Loucy (cell line): ENCODE measurements around the gene DMRTA2.

Source experiments
- H2AFZ ChIP-seq: fragments of 200-600 bp; sonication (generic); 2 replicates; pipeline ENCODE4 v1.6.0; 2016; ENCODE audit warnings: antibody characterized with exemption, mild to moderate bottlenecking, low read length, moderate library complexity
- H3F3A ChIP-seq: fragments of 200-600 bp; 2 replicates; pipeline ENCODE4 v1.6.0; 2016; ENCODE audit warnings: antibody characterized with exemption, low read depth, mild to moderate bottlenecking
- H3K27me3 ChIP-seq: fragments of 200-600 bp; sonication (generic); 2 replicates; pipeline ENCODE4 v1.6.1; 2014; ENCODE audit warnings: low read length, mild to moderate bottlenecking; ENCODE audit not compliant: insufficient read depth, poor library complexity, severe bottlenecking
- H3K36me3 ChIP-seq: fragments of 200-600 bp; sonication (generic); 2 replicates; pipeline ENCODE4 v1.6.1; 2016; ENCODE audit warnings: low read length; ENCODE audit not compliant: insufficient read depth
- H3K4me1 ChIP-seq: fragments of 200-600 bp; sonication (generic); 2 replicates; pipeline ENCODE4 v1.5.1; 2014; ENCODE audit warnings: low read length, mild to moderate bottlenecking; ENCODE audit not compliant: insufficient read depth, poor library complexity, severe bottlenecking
- H3K4me2 ChIP-seq: fragments of 200-600 bp; sonication (generic); 2 replicates; pipeline ENCODE4 v1.6.0; 2014; ENCODE audit warnings: antibody characterized with exemption, low read length, low read depth, mild to moderate bottlenecking; ENCODE audit not compliant: poor library complexity, severe bottlenecking
- H3K4me3 ChIP-seq: fragments of 200-600 bp; sonication (generic); 2 replicates; pipeline ENCODE4 v1.5.1; 2014; ENCODE audit warnings: low read length, mild to moderate bottlenecking, mixed read lengths; ENCODE audit not compliant: poor library complexity, severe bottlenecking
- H3K79me2 ChIP-seq: fragments of 200-600 bp; sonication (generic); 2 replicates; pipeline ENCODE4 v1.6.1; 2014; ENCODE audit warnings: low read length; ENCODE audit not compliant: insufficient read depth
- H3K9ac ChIP-seq: fragments of 200-600 bp; sonication (generic); 2 replicates; pipeline ENCODE4 v1.6.0; 2014; ENCODE audit warnings: mild to moderate bottlenecking, low read depth, low read length, moderate library complexity; ENCODE audit not compliant: poor library complexity, severe bottlenecking
- H3K9me2 ChIP-seq: fragments of 200-600 bp; sonication (generic); replicated peaks from 2 replicates; pipeline ENCODE4 v1.6.1; 2016; ENCODE audit warnings: low read depth, low read length, mixed read lengths
- H3K9me3 ChIP-seq: fragments of 200-600 bp; sonication (generic); 2 replicates; pipeline ENCODE4 v1.6.1; 2014; ENCODE audit warnings: mild to moderate bottlenecking, antibody characterized with exemption, low read length, low read depth; ENCODE audit not compliant: insufficient read depth
- H4K20me1 ChIP-seq: fragments of 200-600 bp; sonication (generic); 2 replicates; pipeline ENCODE4 v1.6.0; 2014; ENCODE audit warnings: antibody characterized with exemption, low read length, mild to moderate bottlenecking; ENCODE audit not compliant: insufficient read depth, poor library complexity, severe bottlenecking
- EZH2phosphoT487 ChIP-seq: fragments of 200-600 bp; IDR thresholded peaks from 2 replicates; pipeline ENCODE4 v1.6.1; 2018; ENCODE audit warnings: antibody characterized with exemption, mild to moderate bottlenecking, moderate library complexity, borderline replicate concordance
- TF ChIP-seq, protein P1 (sequence below): fragments of 200-600 bp; sonication (generic); conservative IDR thresholded peaks from 2 replicates; pipeline ENCODE4 v1.5.1; 2014; ENCODE audit warnings: mild to moderate bottlenecking, antibody characterized with exemption, low read length

DMRTA2 gene

DNA sequence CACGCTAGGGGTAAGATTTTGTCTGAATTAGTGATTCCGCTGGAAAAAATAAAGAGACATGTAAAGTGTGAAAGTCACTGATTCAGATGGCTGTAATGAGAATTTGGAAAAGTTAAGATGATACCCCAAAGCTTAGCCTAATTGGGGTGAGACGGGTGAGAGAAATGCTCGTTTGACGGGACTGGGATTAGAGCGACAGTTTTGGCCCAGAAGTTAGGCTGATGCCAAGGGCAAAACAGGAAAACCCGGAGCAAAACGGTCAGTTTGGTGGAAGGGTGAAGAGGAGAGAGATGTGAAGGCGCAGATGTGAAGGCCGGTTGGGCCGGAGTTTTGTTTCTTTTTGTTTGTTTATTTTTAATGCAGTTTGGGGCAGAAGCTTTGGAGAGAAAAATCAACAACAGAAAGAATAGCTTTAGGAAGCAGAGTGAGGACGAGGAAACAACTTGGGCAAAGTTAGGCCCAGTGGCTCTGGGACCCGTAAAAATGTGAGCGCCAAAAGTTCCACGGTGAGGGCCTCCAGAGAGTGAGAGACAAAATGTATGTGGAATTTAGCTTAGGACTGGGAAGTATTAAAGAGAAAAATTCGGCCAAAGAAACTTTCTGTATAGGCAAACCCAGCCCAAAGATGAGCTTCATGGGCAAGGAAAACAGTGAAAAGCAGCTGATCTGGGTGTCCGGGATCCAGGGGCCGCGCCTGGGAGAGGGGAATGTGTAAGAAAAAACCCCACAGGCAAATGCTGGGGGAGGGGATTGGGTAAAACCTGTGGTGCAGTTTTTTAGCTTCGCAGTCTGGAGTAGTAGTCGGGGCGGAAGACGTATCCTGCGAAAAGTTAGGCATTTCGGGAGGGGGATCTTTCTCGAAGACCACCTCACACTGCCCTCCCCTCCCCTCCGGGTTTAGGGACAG is 1.2 kb downstream of the DMRTA2 start:
- H3K9ac ChIP-seq = no peak overlapping the region
- H3K9me3 ChIP-seq = no peaks in the 10 kb centered on the region
- no peak overlapping the region for H2AFZ ChIP-seq
- no peaks in the 10 kb centered on the region for H3F3A ChIP-seq
- H3K4me2 ChIP-seq = no peak overlapping the region
- H3K79me2 ChIP-seq = no peaks in the 10 kb centered on the region
- H3K4me3 ChIP-seq = no peak overlapping the region
- H4K20me1 ChIP-seq = no peaks in the 10 kb centered on the region
- H3K9me2 ChIP-seq = no peaks in the 10 kb centered on the region
- TF ChIP-seq EZH2phosphoT487 = no peak
- TF ChIP-seq, protein P1, sequence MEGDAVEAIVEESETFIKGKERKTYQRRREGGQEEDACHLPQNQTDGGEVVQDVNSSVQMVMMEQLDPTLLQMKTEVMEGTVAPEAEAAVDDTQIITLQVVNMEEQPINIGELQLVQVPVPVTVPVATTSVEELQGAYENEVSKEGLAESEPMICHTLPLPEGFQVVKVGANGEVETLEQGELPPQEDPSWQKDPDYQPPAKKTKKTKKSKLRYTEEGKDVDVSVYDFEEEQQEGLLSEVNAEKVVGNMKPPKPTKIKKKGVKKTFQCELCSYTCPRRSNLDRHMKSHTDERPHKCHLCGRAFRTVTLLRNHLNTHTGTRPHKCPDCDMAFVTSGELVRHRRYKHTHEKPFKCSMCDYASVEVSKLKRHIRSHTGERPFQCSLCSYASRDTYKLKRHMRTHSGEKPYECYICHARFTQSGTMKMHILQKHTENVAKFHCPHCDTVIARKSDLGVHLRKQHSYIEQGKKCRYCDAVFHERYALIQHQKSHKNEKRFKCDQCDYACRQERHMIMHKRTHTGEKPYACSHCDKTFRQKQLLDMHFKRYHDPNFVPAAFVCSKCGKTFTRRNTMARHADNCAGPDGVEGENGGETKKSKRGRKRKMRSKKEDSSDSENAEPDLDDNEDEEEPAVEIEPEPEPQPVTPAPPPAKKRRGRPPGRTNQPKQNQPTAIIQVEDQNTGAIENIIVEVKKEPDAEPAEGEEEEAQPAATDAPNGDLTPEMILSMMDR = no peak
- no peaks in the 10 kb centered on the region for H3K27me3 ChIP-seq
- no peaks in the 10 kb centered on the region for H3K4me1 ChIP-seq
- no peaks in the 10 kb centered on the region for H3K36me3 ChIP-seq

DNA sequence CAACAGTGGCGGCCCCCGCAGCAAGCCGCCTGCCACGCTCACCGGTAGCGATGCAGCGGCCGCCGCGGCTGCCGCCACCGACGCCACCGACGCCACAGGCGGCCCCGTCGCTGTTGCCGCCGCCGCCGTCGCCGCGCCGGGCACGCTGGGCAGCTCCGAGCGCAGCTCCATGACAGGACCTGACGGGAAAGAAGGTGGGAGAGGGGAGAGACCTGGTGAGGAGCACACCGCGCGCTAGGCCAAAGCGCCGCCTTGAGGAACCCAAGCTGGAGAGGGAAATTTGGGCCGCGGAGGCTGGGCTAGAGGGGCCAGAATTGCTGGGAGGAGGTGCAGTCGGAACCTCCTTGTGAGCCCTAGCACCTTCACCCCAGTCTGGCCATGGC is 1.9 kb downstream of the DMRTA2 start:
- Histone ChIP-seq H3F3A (no peaks in the 10 kb centered on the region), H3K4me1 (no peaks in the 10 kb centered on the region), H4K20me1 (no peaks in the 10 kb centered on the region), H3K27me3 (no peaks in the 10 kb centered on the region), H3K36me3 (no peaks in the 10 kb centered on the region), H3K4me3 (no peak overlapping the region), H3K9ac (no peak overlapping the region), H3K9me3 (no peaks in the 10 kb centered on the region), H3K4me2 (no peak overlapping the region), H2AFZ (no peak overlapping the region), H3K9me2 (no peaks in the 10 kb centered on the region), H3K79me2 (no peaks in the 10 kb centered on the region)
- no peak for TF ChIP-seq EZH2phosphoT487
- TF ChIP-seq, protein P1 = no peak

DNA sequence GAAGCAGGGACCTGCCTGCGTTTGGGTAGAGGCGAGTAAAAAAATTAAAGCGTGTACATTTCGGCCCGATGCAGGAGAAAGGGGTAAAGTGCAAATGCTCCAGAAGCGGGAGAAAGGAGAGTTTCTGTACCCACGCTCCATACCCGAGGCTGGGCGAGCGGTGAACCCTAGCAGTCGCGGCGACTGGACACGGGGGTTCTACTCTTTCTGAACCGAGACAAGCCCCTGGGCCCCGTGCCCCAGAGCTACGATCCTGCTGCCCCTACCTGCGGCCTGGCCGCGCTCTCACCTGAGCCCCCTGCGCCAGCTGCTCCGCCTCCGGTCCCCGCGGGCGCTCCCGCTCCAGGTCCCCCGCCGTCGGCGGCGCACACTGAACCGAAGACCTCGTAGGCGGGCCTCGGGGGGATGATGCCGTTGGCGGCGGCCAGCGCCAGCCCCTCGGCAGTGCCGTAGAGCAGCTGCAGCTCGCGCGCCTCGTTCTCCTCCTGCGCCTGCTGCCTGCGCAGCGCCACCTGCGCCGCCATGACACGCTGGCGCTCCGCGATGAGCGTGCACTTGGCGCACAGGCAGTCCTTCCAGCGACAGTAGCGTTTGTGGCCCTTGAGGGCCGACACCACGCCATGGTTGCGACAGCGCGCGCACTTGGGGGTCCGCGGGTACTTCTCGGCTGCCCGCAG is 2.4 kb downstream of the DMRTA2 start:
- no peak overlapping the region for H3K9ac ChIP-seq
- no peaks in the 10 kb centered on the region for H3K79me2 ChIP-seq
- H2AFZ ChIP-seq = no peak overlapping the region
- no peaks in the 10 kb centered on the region for H3K4me1 ChIP-seq
- no peaks in the 10 kb centered on the region for H3K9me3 ChIP-seq
- H3F3A ChIP-seq = no peaks in the 10 kb centered on the region
- H4K20me1 ChIP-seq = no peaks in the 10 kb centered on the region
- no peaks in the 10 kb centered on the region for H3K36me3 ChIP-seq
- no peak overlapping the region for H3K4me3 ChIP-seq
- H3K4me2 ChIP-seq = no peak overlapping the region
- no peaks in the 10 kb centered on the region for H3K27me3 ChIP-seq
- H3K9me2 ChIP-seq = no peaks in the 10 kb centered on the region
- no peak for TF ChIP-seq EZH2phosphoT487
- TF ChIP-seq, protein P1 = no peak
